Astrocyte (in vitro differentiated cells and primary cell): Measurements from ENCODE around the gene NRP1.

Experiments
- EZH2 ChIP-seq: IDR thresholded peaks from 2 replicates; pipeline ENCODE4 v1.6.1; 2012; ENCODE audit warnings: mild to moderate bottlenecking, low read length, inconsistent platforms; ENCODE audit not compliant: insufficient read depth
- TF ChIP-seq, protein P1 (sequence below): IDR thresholded peaks from 2 replicates; pipeline ENCODE4 v1.5.1; 2011; ENCODE audit warnings: low read depth, mild to moderate bottlenecking, inconsistent platforms, low read length, moderate library complexity; ENCODE audit not compliant: insufficient read depth

GRCh38 chr10:33370434-33370930 is 36.0 kb upstream of the NRP1 start:
- TF ChIP-seq, protein P1, sequence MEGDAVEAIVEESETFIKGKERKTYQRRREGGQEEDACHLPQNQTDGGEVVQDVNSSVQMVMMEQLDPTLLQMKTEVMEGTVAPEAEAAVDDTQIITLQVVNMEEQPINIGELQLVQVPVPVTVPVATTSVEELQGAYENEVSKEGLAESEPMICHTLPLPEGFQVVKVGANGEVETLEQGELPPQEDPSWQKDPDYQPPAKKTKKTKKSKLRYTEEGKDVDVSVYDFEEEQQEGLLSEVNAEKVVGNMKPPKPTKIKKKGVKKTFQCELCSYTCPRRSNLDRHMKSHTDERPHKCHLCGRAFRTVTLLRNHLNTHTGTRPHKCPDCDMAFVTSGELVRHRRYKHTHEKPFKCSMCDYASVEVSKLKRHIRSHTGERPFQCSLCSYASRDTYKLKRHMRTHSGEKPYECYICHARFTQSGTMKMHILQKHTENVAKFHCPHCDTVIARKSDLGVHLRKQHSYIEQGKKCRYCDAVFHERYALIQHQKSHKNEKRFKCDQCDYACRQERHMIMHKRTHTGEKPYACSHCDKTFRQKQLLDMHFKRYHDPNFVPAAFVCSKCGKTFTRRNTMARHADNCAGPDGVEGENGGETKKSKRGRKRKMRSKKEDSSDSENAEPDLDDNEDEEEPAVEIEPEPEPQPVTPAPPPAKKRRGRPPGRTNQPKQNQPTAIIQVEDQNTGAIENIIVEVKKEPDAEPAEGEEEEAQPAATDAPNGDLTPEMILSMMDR = no peak
- TF ChIP-seq EZH2 = no peak
